CD14-positive monocyte (primary cell): Measurements from ENCODE around the gene MFSD8. TPM values are rescaled to one million over a fixed set of nuclear protein-coding genes. Genes with fewer than 3 reads are reported as not detected.
A peak's percentile ranks its signal among the peaks of the same experiment; 100 is the strongest.

Experiments
- DNase-seq, 3 donors: peaks; one replicate each; pipeline ENCODE4 v3.0.0-alpha.2; 2011 to 2022
- H2AFZ ChIP-seq: 2 replicates; pipeline ENCODE4 v1.6.0; 2012; ENCODE audit warnings: mild to moderate bottlenecking, low read depth, low read length, inconsistent platforms; ENCODE audit not compliant: insufficient read depth, poor library complexity, severe bottlenecking
- H3K27ac ChIP-seq, 2 donors: 1 replicate in 1 of 2; 2 replicates in 1 of 2; pipeline ENCODE4 v1.5.1; 2012 to 2013; ENCODE audit warnings: low read length in 2 of 2, control low read depth in 1 of 2, inconsistent platforms in 1 of 2, low read depth in 1 of 2, mild to moderate bottlenecking in 1 of 2
- H3K27me3 ChIP-seq, 2 donors: one replicate each; pipeline versions ENCODE4 v1.6.0 to v1.6.1; 2011 to 2013; ENCODE audit warnings: low read length in 2 of 2; ENCODE audit not compliant: control insufficient read depth in 2 of 2, insufficient read depth in 2 of 2
- H3K36me3 ChIP-seq, 2 donors: replicated peaks in 1 of 2; 1 replicate in 1 of 2; 2 replicates in 1 of 2; pipeline versions ENCODE4 v1.5.1 to v1.6.1; 2012 to 2013; ENCODE audit warnings: low read length in 2 of 2, control low read depth in 1 of 2, inconsistent platforms in 1 of 2, mild to moderate bottlenecking in 1 of 2; ENCODE audit not compliant: insufficient read depth in 2 of 2, control insufficient read depth in 1 of 2
- H3K4me1 ChIP-seq, 2 donors: 1 replicate in 1 of 2; 2 replicates in 1 of 2; pipeline versions ENCODE4 v1.5.1 to v1.6.1; 2012 to 2013; ENCODE audit warnings: low read length in 2 of 2, control low read depth in 1 of 2, inconsistent platforms in 1 of 2, mild to moderate bottlenecking in 1 of 2, moderate library complexity in 1 of 2; ENCODE audit not compliant: insufficient read depth in 2 of 2, control insufficient read depth in 1 of 2
- H3K4me2 ChIP-seq: replicated peaks from 2 replicates; pipeline ENCODE3; 2012; ENCODE audit warnings: low read length, moderate library complexity, mild to moderate bottlenecking; ENCODE audit not compliant: poor library complexity, severe bottlenecking; ENCODE audit errors: extremely low read depth
- H3K4me3 ChIP-seq, 3 experiments: fragments of 200-600 bp in 1 of 3; sonication (generic) in 1 of 3; replicated peaks in 1 of 3; 1 replicate in 2 of 3; 2 replicates in 1 of 3; pipeline ENCODE4 v1.5.1; 2011 to 2013; ENCODE audit warnings: low read length in 3 of 3, mild to moderate bottlenecking in 3 of 3, control low read depth in 2 of 3, low read depth in 2 of 3, inconsistent platforms in 1 of 3, moderate library complexity in 1 of 3
- H3K79me2 ChIP-seq: 2 replicates; pipeline ENCODE4 v1.6.0; 2012; ENCODE audit warnings: mild to moderate bottlenecking, control low read depth, inconsistent platforms, low read length, moderate library complexity; ENCODE audit not compliant: insufficient read depth
- H3K9ac ChIP-seq: 2 replicates; pipeline ENCODE4 v1.6.0; 2017; ENCODE audit warnings: low read length, mild to moderate bottlenecking; ENCODE audit not compliant: insufficient read depth, poor library complexity, severe bottlenecking
- H3K9me3 ChIP-seq, 2 donors: replicated peaks in 1 of 2; 1 replicate in 1 of 2; 2 replicates in 1 of 2; pipeline versions ENCODE4 v1.5.1 to v1.6.1; 2012 to 2013; ENCODE audit warnings: low read length in 2 of 2, control low read depth in 1 of 2; ENCODE audit not compliant: control insufficient read depth in 1 of 2, insufficient read depth in 1 of 2
- H4K20me1 ChIP-seq: 2 replicates; pipeline ENCODE4 v1.6.0; 2012; ENCODE audit warnings: mild to moderate bottlenecking, low read length, control low read depth, moderate library complexity; ENCODE audit not compliant: insufficient read depth
- H3K27ac Mint-ChIP-seq, 7 donors: one replicate each; pipeline ENCODE4 v1.8.0; 2020; ENCODE audit warnings: mild to moderate bottlenecking in 7 of 7, mixed read lengths in 7 of 7, moderate library complexity in 6 of 7, inconsistent platforms in 2 of 7
- H3K27me3 Mint-ChIP-seq, 3 donors: one replicate each; pipeline ENCODE4 v1.8.0; 2021 to 2022; ENCODE audit warnings: low read depth in 3 of 3, mild to moderate bottlenecking in 3 of 3, mixed read lengths in 3 of 3, moderate library complexity in 3 of 3, inconsistent platforms in 1 of 3
- H3K36me3 Mint-ChIP-seq, 2 donors: one replicate each; pipeline ENCODE4 v1.8.0; 2020; ENCODE audit warnings: mixed read lengths in 2 of 2, inconsistent platforms in 1 of 2, mild to moderate bottlenecking in 1 of 2
- H3K4me1 Mint-ChIP-seq: one replicate; pipeline ENCODE4 v1.8.0; 2020; ENCODE audit warnings: mild to moderate bottlenecking, mixed read lengths
- H3K4me3 Mint-ChIP-seq, 2 donors: one replicate each; pipeline ENCODE4 v1.8.0; 2020; ENCODE audit warnings: mild to moderate bottlenecking in 2 of 2, mixed read lengths in 2 of 2, moderate library complexity in 1 of 2
- H3K9me3 Mint-ChIP-seq, 7 donors: one replicate each; pipeline ENCODE4 v1.8.0; 2020 to 2022; ENCODE audit warnings: mixed read lengths in 7 of 7, mild to moderate bottlenecking in 6 of 7, moderate library complexity in 6 of 7, inconsistent platforms in 2 of 7
- WGBS: methylation state at CpG from one replicate; pipeline ENCODE4 v1.1.5; 2013; ENCODE audit warnings: missing lambda C conversion rate; ENCODE audit not compliant: insufficient coverage; 5-methylcytosine and 5-hydroxymethylcytosine counted together
- intact Hi-C, 2 donors: fragments of 100-400 bp; cut with micrococcal nuclease; formaldehyde crosslinking; loops; one replicate each; pipeline versions ENCODE4 v1.15.0 to v1.15.1; 2023
- polyA plus RNA-seq, 3 donors: library from polyadenylated mRNA; depleted of rRNA in 1 of 3; unstranded in 2 of 3; stranded (reverse) in 1 of 3; fragments of 300-500 nt in 2 of 3; fragments of >200 nt in 1 of 3; fragmentation: Illumina TruSeq in 2 of 3; gene quantifications; 1 replicate in 2 of 3; 2 replicates in 1 of 3; pipeline ENCODE4 v1.2.3, GENCODE V29; 2012 to 2021
- TF ChIP-seq, protein P1 (sequence below): fragments of 200-600 bp; IDR thresholded peaks from one replicate; pipeline ENCODE4 v1.8.0; 2022; ENCODE audit warnings: antibody characterized with exemption, mild to moderate bottlenecking

The MFSD8 gene
- polyA plus RNA-seq, 3 donors = 7.0 to 15.8 (median 14.2) TPM

DNA sequence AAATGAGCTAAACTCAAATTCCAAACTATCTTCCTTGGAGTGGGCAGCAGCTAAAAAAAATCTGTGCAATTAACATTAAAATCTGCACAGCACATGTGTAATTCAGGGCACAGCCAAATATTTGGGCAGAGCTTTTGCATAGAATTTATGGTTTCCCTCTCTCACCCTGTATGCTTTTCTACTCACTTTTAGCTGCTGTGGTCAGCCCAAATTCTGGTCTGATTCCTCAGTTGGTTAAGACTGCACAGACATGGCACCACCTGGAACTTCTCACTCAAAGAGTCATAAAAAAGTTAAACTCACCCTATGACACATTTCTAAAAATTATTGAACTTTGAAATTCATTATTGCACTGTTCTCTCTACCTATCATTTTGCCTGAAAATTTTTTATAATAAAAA is 89.2 kb downstream of the MFSD8 start:
- peaks cover 3 to 6% of the 10 kb centered on the region in 2 donors for H3K4me1 ChIP-seq
- no peaks in the 10 kb centered on the region for H3K27me3 ChIP-seq
- H3K9me3 Mint-ChIP-seq = peaks cover 0 to 2% (median 0%) of the 10 kb centered on the region in 7 donors
- H3K9ac ChIP-seq = no peak overlapping the region
- TF ChIP-seq, protein P1, sequence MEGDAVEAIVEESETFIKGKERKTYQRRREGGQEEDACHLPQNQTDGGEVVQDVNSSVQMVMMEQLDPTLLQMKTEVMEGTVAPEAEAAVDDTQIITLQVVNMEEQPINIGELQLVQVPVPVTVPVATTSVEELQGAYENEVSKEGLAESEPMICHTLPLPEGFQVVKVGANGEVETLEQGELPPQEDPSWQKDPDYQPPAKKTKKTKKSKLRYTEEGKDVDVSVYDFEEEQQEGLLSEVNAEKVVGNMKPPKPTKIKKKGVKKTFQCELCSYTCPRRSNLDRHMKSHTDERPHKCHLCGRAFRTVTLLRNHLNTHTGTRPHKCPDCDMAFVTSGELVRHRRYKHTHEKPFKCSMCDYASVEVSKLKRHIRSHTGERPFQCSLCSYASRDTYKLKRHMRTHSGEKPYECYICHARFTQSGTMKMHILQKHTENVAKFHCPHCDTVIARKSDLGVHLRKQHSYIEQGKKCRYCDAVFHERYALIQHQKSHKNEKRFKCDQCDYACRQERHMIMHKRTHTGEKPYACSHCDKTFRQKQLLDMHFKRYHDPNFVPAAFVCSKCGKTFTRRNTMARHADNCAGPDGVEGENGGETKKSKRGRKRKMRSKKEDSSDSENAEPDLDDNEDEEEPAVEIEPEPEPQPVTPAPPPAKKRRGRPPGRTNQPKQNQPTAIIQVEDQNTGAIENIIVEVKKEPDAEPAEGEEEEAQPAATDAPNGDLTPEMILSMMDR = no peak
- H3K4me3 Mint-ChIP-seq = no peak overlapping the region
- no peaks in the 10 kb centered on the region for H4K20me1 ChIP-seq
- H3K27ac ChIP-seq = no peak overlapping the region
- no peaks in the 10 kb centered on the region for H3K36me3 ChIP-seq
- H3K4me1 Mint-ChIP-seq = peaks cover 8% of the 10 kb centered on the region
- H3K4me3 ChIP-seq = no peak overlapping the region
- no peak overlapping the region for H3K4me2 ChIP-seq
- peaks cover 7% of the 10 kb centered on the region for H3K79me2 ChIP-seq
- no peaks in the 10 kb centered on the region for H3K9me3 ChIP-seq
- H3K27me3 Mint-ChIP-seq = peaks cover 0 to 3% (median 1%) of the 10 kb centered on the region in 3 donors
- peaks cover 1 to 7% of the 10 kb centered on the region in 2 donors for H3K36me3 Mint-ChIP-seq
- intact Hi-C loops = no loop called here
- H3K27ac Mint-ChIP-seq = no peak overlapping the region
- DNase-seq = no peak
- H2AFZ ChIP-seq = no peak overlapping the region

DNA sequence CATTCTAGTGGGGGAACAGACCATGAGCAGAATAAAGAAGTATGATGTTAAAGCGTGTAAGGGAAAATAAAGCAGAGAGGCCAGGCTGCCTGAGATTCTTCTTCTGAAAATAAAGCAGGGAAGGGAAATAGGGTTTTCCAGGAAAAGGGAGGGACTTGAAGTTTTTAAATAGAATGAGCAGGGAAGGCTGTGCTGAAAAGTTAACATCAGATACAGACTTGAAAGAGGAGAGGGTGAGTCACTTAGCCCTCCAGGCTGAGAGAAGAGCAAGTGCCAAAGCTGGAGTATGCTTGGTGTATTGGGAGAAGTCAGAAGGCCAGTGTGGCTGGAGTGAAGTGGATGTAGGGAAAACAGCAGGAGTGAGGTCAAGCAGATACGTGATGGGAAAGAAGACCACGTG is 94.3 kb downstream of the MFSD8 start:
- H3K27me3 Mint-ChIP-seq = peaks cover 0 to 1% (median 0%) of the 10 kb centered on the region in 3 donors
- no peak overlapping the region for H3K4me3 ChIP-seq
- H2AFZ ChIP-seq = no peak overlapping the region
- H3K9ac ChIP-seq = no peak overlapping the region
- H4K20me1 ChIP-seq = no peaks in the 10 kb centered on the region
- H3K36me3 ChIP-seq = no peaks in the 10 kb centered on the region
- no peaks in the 10 kb centered on the region for H3K9me3 ChIP-seq
- no peaks in the 10 kb centered on the region for H3K4me1 ChIP-seq
- TF ChIP-seq, protein P1 = no peak
- no peaks in the 10 kb centered on the region for H3K27me3 ChIP-seq
- H3K27ac Mint-ChIP-seq = peak overlapping the region in 1 of 7 donors; percentile 47
- H3K4me1 Mint-ChIP-seq = peaks cover 5% of the 10 kb centered on the region
- peaks cover 0 to 7% of the 10 kb centered on the region in 2 donors for H3K36me3 Mint-ChIP-seq
- H3K4me3 Mint-ChIP-seq = no peak overlapping the region
- no peaks in the 10 kb centered on the region for H3K79me2 ChIP-seq
- no peak overlapping the region for H3K27ac ChIP-seq
- intact Hi-C loops = no loop called here
- 95% methylated on average over 3 of the region's 3 CpGs for WGBS
- H3K4me2 ChIP-seq = no peak overlapping the region
- DNase-seq = no peak
- peaks cover 0 to 2% (median 0%) of the 10 kb centered on the region in 7 donors for H3K9me3 Mint-ChIP-seq
